Esophagus squamous epithelium (tissue), 4 donors: ENCODE measurements around the gene CAPS2.

Source experiments
- POLR2A ChIP-seq, 4 donors: fragments of 450-650 bp; IDR thresholded peaks; one replicate each; pipeline ENCODE4 v1.6.1; 2017; ENCODE audit warnings: antibody characterized with exemption in 4 of 4, mild to moderate bottlenecking in 4 of 4, moderate library complexity in 3 of 4
- TF ChIP-seq, protein P1 (sequence below), 6 experiments: fragments of 450-650 bp in 4 of 6; fragments of 200-600 bp in 2 of 6; sonication (generic) in 2 of 6; IDR thresholded peaks; one replicate each; pipeline ENCODE4 v1.5.1; 2016 to 2019; ENCODE audit warnings: antibody characterized with exemption in 6 of 6, mild to moderate bottlenecking in 4 of 6, moderate library complexity in 4 of 6

DNA sequence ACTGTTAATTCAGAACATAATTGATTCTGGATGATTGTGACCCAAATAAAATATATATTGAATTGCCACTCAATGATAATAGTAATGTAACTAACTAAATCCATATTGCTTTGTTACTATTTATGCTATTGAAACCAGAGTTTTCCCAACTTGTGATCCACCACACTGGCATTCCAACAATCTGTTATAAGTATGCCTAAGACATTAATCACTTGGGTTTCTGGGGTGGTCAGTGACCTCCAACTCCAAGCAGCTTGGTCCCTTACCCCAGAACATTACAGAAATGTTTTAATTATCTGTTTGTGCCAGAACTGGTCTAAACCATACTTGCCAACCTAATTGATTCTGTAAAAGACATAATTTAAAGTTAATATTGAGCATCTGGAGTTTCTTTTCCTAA, 14.6 kb downstream of the CAPS2 start:
- TF ChIP-seq, protein P1, sequence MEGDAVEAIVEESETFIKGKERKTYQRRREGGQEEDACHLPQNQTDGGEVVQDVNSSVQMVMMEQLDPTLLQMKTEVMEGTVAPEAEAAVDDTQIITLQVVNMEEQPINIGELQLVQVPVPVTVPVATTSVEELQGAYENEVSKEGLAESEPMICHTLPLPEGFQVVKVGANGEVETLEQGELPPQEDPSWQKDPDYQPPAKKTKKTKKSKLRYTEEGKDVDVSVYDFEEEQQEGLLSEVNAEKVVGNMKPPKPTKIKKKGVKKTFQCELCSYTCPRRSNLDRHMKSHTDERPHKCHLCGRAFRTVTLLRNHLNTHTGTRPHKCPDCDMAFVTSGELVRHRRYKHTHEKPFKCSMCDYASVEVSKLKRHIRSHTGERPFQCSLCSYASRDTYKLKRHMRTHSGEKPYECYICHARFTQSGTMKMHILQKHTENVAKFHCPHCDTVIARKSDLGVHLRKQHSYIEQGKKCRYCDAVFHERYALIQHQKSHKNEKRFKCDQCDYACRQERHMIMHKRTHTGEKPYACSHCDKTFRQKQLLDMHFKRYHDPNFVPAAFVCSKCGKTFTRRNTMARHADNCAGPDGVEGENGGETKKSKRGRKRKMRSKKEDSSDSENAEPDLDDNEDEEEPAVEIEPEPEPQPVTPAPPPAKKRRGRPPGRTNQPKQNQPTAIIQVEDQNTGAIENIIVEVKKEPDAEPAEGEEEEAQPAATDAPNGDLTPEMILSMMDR (IDR thresholded peaks at IDR 0.05): no peak
- no peak for TF ChIP-seq POLR2A (IDR thresholded peaks at IDR 0.05)
